ENCODE measurements around the gene LMBR1L.
A peak's percentile ranks its signal among the peaks of the same experiment; 100 is the strongest.

Gene LMBR1L

DNA sequence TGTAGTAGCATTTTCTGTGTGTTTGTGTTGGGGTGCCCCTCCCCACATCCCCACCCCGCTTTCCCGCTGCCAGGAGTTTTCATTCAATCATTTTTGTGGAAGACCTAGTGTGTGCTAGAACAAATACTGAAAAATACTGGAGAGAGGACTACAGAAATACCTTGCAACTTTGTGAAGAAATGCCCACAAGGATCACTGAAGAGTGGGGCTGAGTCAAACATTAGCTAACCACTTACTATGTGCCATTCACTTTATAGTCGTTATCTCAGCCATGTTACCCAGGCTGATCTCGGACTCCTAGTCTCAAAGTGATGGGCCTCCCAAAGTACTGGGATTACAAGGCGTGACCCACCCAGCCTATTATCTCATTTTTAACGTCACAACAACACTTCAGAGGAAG lies 559 bp upstream of the LMBR1L start:
- DNase-seq: no peak

DNA sequence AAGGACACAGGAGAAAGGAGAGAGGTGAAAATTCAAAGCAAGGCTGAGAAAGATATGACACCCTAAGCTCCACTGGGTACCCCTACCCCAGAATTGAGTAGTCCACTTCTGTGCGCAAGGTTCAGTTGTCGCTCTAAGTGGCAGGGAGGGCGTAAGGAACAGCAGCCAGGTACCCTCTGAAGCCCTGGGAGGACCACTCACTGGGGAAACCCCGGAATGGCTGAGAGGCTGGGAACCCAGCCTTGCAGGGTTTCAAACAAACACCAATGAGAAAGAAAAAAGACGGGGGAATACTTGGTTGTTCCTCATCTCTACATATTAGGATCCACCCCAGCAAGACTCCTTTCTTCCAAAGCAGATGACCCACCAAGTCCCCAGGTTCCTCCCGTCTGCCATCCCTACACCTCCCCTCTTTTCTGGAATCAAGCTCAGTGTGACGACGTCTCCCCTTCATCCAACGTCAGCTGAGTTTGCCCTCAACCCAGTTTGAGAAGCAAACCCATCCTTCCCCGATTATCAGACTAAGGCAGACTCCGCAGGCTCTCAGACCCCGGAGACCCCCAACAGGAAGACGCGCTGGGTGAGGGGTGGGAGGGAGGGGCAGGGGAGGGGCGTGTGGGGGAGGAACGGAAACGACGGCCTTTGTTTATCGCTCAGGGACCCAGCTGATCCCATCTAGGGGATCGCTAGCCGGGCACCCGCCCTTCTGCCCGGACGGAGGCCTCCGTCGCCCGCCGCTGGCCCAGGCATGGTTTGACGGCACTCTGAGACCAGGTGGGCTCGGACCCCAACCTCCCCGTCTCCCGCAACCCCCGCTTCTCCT lies 795 bp downstream of the LMBR1L start:
- no peak for DNase-seq

DNA sequence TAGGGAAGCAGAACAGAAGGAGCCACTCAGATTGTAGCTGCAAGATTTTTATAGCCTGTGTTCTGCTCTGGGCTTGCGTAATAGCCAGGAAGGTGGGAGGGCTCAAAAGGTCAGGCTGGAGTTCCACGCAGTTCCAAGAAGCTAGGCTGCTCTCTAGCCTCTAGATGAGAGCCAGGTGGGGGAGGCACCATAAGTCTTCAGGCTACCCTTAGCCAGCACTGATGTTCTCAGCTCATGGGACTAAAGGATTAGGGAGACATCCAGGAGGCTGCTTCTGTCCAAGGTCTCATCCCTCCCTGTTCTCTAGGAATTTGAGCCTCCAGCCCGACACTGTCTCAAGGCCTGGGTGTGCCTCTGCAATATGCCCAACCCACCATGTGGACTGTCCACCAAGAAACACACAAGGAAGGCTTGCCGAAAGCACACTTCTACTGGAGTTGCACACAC lies 1.7 kb downstream of the LMBR1L start:
- DNase-seq: no peak

DNA sequence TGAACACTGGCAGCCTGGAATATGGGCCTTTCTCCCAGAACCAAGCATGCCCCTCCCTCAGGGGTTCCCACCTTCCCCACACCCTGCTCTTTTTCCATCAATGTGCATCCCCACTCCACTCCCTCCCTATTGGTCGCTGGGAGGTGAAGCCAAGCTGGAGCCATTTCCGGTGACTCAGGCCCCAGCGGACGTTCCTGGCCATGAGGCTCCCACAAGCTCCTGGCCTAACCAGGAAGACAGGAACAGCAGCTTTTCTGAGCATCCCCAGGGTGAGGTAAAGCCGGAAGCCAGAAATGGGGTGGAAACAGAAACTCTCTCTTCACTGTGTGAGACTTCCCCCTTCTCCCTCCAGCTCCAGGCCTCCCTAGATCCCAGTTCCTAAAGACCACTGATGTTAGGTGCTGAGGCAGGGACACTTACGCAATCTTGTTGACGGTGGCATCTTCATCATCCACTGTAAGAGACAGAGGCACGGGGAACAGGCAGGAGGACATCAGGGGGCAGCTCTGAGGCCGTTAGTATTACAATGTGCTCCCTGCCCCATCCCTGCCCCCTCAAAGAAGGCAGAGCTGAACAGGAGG lies 5.1 kb downstream of the LMBR1L start:
- no peak for DNase-seq

- no peak for DNase-seq
These were observed 5.8 kb downstream of the LMBR1L start for GRCh38 chr12:49104822-49105221.

GRCh38 chr12:49100380-49100779 lies 10.3 kb downstream of the LMBR1L start:
- no peak for DNase-seq

DNA sequence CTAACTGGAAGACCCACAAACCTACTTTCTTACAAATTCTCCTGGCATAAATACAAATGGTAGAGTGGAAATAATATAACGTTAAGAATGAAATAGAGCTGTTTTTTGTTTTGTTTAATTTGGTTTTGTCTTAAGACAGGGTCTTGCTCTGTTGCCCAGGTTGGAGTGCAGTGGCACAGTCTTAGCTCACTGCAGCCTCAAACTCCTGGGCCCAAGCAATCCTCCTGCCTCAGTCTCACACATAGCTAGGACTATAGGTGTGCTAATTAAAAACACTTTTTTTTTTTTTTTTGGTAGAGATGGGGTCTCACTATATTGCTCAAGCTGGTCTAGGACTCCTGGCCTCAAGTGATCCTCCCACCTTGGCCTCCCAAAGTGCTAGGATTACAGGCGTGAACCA lies 11.9 kb downstream of the LMBR1L start:
- no peak for DNase-seq

DNA sequence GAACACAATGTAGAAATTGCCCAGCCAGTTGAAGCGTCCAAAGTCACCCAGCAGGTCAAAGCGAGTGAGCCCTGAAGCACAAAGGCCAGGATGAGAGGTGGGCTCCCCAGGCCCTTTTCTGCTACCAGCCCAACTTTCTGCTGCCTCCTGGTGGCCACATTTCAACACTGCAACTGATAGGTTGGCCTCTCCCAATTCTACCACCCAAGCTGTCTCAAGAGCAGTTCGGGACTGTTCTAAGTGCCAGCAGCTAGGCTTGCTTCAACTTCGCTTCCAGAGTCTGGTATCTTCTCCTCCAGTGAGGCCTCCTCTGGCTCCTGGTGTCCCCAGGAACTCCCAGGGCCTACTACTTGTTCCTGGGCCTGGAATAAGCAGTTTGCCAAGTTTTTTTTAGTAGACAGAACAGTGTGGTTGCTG lies 12.6 kb downstream of the LMBR1L start:
- peak; percentile 2 for DNase-seq

GRCh38 chr12:49097381-49097780 lies 13.3 kb downstream of the LMBR1L start:
- DNase-seq: no peak

GRCh38 chr12:49094975-49095365 lies 15.7 kb downstream of the LMBR1L start:
- DNase-seq: no peak

DNA sequence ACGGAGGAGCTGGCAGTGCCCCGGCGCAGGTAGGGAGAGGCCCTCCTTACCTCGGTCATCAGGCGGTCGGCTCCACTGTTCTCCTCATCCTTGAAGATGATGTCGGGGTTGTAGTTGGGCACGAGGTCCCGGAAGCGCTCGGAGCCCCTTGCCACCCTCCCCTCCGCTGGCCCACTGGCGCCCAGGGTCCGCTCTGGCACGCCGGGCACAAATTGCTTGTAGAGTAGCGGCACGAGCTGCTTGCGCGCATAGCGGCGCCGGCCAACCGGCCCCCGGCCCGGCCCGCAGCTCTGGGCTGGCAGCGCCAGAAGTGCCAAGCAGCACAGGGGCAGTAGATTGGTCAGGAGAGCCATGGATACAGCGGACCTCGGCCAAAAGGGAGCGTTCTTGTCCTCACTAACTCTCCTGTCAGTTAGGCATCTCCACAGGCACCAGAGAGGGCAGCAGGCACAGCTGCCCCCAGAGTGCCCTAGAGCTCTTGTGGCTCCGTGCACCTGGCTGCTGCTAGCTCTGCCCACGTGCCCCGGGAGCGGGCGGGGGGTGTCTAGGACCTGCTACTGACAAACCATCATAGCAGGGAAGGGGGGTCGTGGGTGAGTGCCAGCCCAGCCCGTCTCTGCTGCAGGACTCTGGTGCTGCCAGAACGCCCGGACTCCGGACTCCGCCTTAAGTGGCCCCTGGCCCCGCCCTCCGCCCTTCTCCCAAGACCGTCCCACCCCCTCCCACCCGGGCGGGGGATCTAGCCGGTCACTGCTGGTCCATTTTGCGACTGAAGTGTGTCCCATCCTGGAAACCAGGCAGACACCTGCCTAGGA lies 16.3 kb downstream of the LMBR1L start, which contains the start of gene DHH:
TSS of gene DHH (minus strand) at position 642 of the 815 bp plus-strand sequence. CDS start at position 353, 289 bp downstream.
- peak; percentile 10 for DNase-seq

DNA sequence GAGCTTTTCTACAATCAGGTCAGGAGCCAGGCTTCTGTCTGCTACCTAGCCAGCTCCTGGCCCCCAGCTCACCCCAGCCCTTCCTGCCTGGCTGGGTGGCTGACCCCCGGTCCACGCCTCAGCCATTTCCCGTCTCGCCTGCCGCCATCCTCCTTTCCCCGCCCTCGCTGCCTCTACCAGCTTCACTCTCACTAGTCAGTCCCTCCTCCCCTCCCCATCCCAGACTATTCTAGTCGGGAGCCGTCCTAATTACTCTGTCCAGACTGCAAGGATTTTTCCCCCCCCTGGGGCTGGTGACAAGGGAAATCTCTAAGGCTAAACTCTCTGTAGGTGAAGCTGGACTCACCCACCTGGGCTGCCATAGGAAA lies 16.9 kb downstream of the LMBR1L start:
- no peak for DNase-seq

DNA sequence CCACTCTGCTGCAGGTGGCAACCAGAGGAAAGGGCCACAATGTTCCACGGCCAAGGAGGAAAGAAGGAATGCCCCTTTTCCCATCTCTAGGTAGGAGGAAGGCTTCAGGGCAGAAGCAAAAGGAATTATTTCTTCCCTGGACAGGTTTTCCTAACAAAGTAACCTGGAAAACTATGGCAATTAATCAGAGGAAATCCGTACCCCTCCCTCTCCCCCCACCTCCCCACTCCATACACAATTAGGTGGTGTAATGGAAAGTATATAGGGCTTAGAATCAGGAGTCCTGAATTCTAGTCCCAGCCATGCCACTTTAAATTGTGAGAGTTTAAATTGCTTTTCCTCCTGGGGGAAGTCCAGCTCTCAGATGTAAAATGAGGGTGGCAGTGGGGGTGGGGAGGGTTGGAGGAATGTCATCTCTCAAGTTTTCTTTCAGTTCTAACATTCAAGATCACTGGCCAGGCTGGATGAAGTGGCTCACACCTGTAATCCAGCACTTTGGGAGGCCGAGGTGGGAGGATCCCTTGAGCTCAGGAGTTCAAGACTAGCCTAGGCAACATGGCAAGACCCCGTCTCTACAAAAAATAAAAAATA lies 17.7 kb downstream of the LMBR1L start:
- no peak for DNase-seq

DNA sequence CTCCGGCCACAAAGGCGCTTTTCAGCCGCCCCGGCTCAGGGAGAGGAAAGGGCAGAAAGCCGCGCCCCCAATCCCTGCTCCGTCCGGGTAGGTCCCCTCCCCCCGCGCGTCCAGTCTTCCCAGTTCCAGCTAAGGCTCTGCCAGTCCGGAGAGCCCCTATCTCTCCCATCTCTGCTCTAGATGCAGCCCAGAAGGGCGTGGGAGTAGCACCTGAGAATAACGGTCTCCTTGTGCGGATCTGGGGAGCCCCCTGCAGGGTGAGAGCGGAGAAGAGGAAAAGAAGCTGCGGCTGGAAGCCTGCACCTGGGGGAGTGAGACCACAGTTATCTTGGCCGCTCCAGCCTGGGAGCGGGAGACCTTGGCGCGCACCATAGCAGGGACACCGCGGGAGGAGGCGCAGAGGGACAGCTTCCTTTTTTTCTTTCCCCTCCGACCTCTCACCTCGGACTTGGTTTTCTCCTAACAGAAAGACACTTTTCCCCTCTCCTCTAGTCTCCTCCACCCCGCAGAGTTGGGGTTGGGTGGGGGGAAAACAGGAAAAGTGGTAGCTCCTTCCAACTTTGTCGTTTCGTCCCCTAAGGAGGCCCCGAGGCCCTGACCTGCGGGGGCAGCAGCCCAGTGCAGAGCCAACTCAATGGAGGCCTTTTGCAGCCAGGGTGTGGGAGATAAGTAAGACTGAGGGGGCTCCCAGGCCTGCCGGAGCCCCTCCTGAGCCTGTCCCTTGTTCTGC lies 18.4 kb downstream of the LMBR1L start:
- DNase-seq: peak; percentile 24

- DNase-seq: no peak
These were observed 18.9 kb downstream of the LMBR1L start for GRCh38 chr12:49091836-49092085.

GRCh38 chr12:49091056-49091835 lies 19.4 kb downstream of the LMBR1L start:
- DNase-seq: no peak

GRCh38 chr12:49089821-49090773 lies 20.6 kb downstream of the LMBR1L start:
- peak; percentile 24 for DNase-seq

- no peak for DNase-seq
These were observed 21.7 kb downstream of the LMBR1L start for GRCh38 chr12:49088932-49089330.

- DNase-seq: peak; percentile 76
These were observed 22.3 kb downstream of the LMBR1L start for GRCh38 chr12:49088150-49088931.

DNA sequence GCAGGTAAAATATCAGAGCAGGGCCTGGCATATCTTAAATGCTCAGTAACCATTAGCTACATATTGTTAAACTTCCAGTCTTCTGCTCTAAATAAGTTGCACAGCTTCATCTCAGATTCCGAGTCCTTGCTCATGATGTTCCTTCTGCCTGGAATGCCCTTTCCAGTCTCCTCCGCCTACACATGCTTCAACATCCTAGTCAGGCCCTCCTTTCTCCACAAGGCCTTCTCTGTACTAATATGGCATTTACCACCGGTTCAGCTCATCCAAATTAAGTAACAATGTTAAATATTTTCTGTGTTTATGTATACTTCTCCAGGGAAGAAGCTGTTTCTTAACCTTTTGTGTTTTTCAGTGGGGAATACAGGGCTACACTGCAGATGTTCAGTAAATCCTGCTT lies 24.5 kb downstream of the LMBR1L start:
- no peak for DNase-seq

All from NCI-H2227 treated with DMSO at 0.1 percent for 48 hours (cell line).